ENCODE results near the gene MYO1D. TPM values are rescaled to one million over a fixed set of nuclear protein-coding genes. Genes with fewer than 3 reads are reported as not detected.
"Not testable (repeated sequence)": the region's sequence is repeated elsewhere in the genome, so short reads cannot be mapped to it uniquely, and the experiment has no call there.

Gene MYO1D
- total and polyA plus RNA-seq, 8 donors = 22.0 to 92.8 (median 27.4) TPM

DNA sequence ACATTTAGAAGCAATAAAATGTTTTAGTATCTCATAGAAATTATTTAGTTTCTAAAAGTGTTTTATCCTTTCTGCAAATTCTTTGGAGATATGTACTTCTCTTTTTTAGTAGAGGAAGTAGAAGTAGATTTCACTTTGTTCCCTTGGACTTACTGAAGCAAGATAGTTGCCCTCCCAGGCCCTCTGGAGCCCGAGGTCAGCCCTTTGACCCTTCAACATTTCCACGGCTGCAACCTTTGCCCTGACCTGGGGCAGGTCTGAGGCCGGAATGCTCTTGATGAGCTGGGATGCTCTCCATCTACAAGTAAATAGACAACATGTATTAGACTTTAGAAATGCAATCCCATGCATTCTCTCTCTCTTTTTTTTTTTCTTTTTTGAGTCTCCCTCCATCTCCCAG is 222.6 kb downstream of the MYO1D start:
- no peaks in the 10 kb centered on the region for H3K27me3 ChIP-seq
- H3K36me3 ChIP-seq = peaks cover 0 to 42% of the 10 kb centered on the region in 2 donors
- intact Hi-C loops (cut with DNase I) = loop anchor here in 1 of 2 donors (10.0 kb wide), 1 partner anchor 90 kb away; no protein-coding TSS in a partner anchor
- DNase-seq = no peak
- TF ChIP-seq, protein P1, sequence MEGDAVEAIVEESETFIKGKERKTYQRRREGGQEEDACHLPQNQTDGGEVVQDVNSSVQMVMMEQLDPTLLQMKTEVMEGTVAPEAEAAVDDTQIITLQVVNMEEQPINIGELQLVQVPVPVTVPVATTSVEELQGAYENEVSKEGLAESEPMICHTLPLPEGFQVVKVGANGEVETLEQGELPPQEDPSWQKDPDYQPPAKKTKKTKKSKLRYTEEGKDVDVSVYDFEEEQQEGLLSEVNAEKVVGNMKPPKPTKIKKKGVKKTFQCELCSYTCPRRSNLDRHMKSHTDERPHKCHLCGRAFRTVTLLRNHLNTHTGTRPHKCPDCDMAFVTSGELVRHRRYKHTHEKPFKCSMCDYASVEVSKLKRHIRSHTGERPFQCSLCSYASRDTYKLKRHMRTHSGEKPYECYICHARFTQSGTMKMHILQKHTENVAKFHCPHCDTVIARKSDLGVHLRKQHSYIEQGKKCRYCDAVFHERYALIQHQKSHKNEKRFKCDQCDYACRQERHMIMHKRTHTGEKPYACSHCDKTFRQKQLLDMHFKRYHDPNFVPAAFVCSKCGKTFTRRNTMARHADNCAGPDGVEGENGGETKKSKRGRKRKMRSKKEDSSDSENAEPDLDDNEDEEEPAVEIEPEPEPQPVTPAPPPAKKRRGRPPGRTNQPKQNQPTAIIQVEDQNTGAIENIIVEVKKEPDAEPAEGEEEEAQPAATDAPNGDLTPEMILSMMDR (IDR thresholded peaks at IDR 0.05) = no peak
- no peak overlapping the region for H3K27ac ChIP-seq
- H3K4me1 ChIP-seq = no peaks in the 10 kb centered on the region
- peaks cover 0 to 15% of the 10 kb centered on the region in 2 donors for H3K9me3 ChIP-seq
- no peak for ATAC-seq
- no peak overlapping the region for H3K4me3 ChIP-seq

DNA sequence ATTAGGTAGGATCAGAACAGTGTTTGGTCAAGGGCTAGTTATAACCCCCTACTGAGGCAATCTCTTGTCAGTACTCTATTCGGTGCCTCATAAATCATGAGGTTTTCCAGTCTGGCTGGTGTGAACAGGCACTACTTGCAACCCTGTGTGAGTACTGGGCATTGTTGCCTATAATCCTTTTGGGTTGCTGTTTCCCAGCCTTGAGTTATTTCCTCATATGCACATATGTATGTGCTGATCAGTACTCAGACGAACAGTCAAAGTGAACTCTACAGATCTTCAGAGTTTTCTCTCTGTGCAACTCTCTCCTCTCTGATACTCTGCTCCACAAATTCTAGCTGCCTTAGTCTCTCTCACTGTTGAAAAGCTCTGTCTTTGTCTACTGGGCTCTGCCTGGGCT is 225.8 kb downstream of the MYO1D start:
- Histone ChIP-seq H3K36me3 (peaks cover 0 to 42% of the 10 kb centered on the region in 2 donors), H3K27me3 (no peaks in the 10 kb centered on the region), H3K4me3 (no peak overlapping the region), H3K4me1 (no peaks in the 10 kb centered on the region), H3K27ac (no peak overlapping the region), H3K9me3 (peaks cover 0 to 16% of the 10 kb centered on the region in 2 donors)
- TF ChIP-seq, protein P1 (IDR thresholded peaks at IDR 0.05) = no peak
- DNase-seq (no peak), ATAC-seq (no peak)
- intact Hi-C loops (cut with DNase I) = loop anchor here in 1 of 2 donors (10.0 kb wide), 1 partner anchor 94 kb away; no protein-coding TSS in a partner anchor

DNA sequence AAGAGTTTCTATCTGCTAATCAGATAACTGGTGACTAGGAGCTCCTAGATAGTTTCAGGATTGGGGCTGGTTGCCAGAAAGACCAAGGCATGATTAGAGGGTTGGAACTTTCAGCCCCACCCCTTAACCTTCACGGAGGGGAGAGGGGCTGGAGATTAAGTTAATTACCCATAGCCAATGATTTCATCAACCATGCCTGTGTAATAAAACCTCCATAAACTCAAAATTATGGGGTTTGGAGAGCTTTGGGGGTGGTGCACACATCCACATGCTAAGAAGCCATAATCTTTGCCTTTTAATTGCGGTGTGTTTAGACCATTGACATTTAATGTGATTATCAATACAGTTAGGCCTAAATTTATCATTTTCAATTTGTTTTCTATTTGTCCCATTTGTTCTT is 228.5 kb downstream of the MYO1D start:
- TF ChIP-seq, protein P1 (IDR thresholded peaks at IDR 0.05) = no peak
- no peaks in the 10 kb centered on the region for H3K4me1 ChIP-seq
- peaks cover 0 to 16% of the 10 kb centered on the region in 2 donors for H3K9me3 ChIP-seq
- peaks cover 0 to 31% of the 10 kb centered on the region in 2 donors for H3K36me3 ChIP-seq
- no peaks in the 10 kb centered on the region for H3K27me3 ChIP-seq
- DNase-seq (no peak), ATAC-seq (no peak)
- no peak overlapping the region for H3K4me3 ChIP-seq
- intact Hi-C loops (cut with DNase I) = no loop called here
- no peak overlapping the region for H3K27ac ChIP-seq

DNA sequence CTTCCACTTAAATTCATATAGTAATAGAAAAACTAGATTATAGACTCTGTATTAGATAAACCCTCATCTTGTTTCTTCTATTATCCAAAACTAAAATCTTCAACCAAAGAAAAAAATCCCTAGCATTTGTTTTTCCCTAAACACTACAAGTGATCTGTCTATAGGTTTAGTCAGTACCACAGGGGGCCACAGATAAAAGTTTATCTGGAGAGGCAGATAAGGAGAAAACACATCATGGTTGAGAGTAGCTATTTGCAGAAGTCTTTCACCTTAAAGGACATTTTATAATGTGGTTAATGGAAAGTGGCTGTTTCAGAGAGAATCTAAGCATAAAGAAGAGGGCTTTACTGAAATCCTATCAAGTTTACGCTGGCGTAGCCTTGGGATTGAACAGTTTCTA is 230.0 kb downstream of the MYO1D start:
- Histone ChIP-seq H3K4me1 (no peaks in the 10 kb centered on the region), H3K27ac (no peak overlapping the region), H3K9me3 (peaks cover 0 to 16% of the 10 kb centered on the region in 2 donors), H3K4me3 (no peak overlapping the region), H3K36me3 (peaks cover 0 to 19% of the 10 kb centered on the region in 2 donors), H3K27me3 (no peaks in the 10 kb centered on the region)
- intact Hi-C loops (cut with DNase I) = no loop called here
- no peak for ATAC-seq
- TF ChIP-seq, protein P1 (IDR thresholded peaks at IDR 0.05) = no peak
- DNase-seq = no peak

DNA sequence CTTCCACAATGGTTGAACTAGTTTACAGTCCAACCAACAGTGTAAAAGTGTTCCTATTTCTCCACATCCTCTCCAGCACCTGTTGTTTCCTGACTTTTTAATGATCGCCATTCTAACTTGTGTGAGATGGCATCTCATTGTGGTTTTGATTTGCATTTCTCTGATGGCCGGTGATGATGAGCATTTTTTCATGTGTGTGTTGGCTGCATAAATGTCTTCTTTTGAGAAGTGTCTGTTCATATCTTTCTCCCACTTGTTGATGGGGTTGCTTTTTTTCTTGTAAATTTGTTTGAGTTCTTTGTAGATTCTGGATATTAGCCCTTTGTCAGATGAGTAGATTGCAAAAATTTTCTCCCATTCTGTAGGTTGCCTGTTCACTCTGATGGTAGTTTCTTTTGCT is 235.4 kb downstream of the MYO1D start:
- H3K9me3 ChIP-seq; DNase-seq; intact Hi-C loops (cut with DNase I); H3K27me3 ChIP-seq; ATAC-seq; H3K36me3 ChIP-seq; H3K4me1 ChIP-seq; H3K27ac ChIP-seq; H3K4me3 ChIP-seq: not testable (repeated sequence)

DNA sequence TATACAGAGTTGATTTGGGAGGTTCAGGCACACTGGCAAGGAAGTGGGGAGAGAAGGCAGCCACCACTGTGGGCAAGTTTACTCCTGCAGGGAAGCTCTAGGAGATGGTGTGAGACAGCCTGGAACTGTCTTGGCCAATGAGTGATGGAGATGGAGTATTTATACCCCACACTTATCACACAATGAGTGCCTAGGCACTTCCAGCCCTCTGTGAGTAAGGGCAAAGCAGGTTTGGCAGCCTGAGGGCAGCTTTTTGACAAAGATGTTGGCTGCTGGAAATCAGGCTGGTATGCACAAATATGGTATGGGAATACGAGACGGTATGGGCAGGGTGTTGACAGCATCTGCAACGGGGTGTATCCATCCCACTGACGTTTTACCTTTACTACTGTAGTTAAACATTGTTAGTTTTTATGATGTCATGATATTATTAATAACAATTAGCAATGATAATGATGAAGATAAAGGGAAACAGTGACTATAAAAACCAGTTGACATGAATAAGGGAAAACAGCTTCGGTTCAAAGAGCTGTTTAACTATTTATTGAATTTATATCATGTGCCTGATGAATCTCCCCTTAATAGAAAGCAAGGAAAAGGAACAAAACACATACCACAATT is 240.2 kb downstream of the MYO1D start:
- DNase-seq = no peak
- Histone ChIP-seq H3K36me3 (no peaks in the 10 kb centered on the region), H3K27me3 (no peaks in the 10 kb centered on the region), H3K9me3 (peaks cover 0 to 2% of the 10 kb centered on the region in 2 donors), H3K4me1 (no peaks in the 10 kb centered on the region), H3K4me3 (no peak overlapping the region), H3K27ac (no peak overlapping the region)
- TF ChIP-seq, protein P1 (IDR thresholded peaks at IDR 0.05) = no peak
- intact Hi-C loops (cut with DNase I) = no loop called here
- ATAC-seq = no peak
